Measurements from ENCODE around the gene OR51E2.

Gene OR51E2

GRCh38 chr11:4664183-4664582 is 33.5 kb downstream of the OR51E2 start:
- in situ Hi-C loops (cut with MboI; ENCODE audit: low sequenced_read_pairs): no loop called here

DNA sequence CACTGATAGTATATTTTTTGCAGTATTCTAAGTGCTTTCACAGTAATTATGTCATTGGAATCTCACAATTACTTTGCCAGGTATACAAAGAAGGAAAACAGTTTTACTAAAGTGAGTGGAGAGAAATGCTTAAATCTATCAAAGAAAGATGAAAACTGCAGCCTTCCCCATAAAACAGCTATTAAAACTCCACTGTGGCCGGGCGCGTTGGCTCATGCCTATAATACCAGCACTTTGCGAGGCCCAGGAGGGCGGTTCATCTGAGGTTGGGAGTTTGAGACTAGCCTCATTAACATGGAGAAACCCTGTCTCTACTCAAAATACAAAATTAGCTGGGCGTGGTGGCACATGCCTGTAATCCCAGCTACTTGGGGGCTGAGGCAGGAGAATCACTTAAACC is 34.8 kb downstream of the OR51E2 start:
- in situ Hi-C loops (cut with MboI; ENCODE audit: low sequenced_read_pairs): no loop called here

- in situ Hi-C loops (cut with MboI; ENCODE audit: low sequenced_read_pairs): no loop called here
Measured at GRCh38 chr11:4658629-4659445, 38.8 kb downstream of the OR51E2 start.

GRCh38 chr11:4654635-4655369 is 42.9 kb downstream of the OR51E2 start:
- in situ Hi-C loops (cut with MboI; ENCODE audit: low sequenced_read_pairs): no loop called here

DNA sequence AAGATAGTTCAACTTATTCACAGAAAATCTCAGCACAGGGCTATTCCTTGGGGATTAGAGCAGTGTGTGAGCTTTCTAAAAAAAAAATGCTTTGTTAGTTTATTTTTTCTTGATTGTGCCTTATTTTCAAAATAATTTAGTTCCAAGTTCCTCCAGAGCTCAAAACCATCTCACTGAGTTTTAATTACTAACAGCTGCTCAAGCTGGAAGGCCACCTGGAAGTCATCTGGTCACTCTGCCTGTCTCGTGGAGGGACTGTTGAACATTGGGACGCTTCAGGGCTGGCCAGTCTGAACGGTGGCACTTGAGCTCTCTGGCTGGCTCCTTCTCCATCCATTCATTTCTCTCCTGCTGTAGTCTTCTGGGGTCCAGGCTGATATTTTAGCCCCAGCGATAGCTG is 49.9 kb downstream of the OR51E2 start:
- in situ Hi-C loops (cut with MboI; ENCODE audit: low sequenced_read_pairs): no loop called here

DNA sequence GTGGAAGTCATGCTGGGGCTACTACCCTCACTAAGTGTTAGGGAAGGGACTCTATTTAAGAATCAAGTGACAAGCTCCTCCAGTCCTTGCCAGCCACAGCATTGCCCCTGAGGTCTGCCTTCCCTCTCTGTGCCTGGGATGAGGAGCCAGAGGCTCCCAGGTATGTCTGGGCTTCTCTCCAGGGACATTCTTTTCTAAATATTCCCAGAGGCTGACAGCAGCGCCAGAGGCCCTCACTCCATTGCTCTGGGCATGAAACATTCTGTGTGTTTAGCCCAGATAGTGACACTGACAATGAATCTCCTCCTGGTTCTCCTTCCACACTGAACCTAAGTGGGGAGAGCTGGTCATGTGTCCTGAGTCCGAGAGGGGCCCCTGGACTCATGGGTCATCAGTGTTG is 51.7 kb downstream of the OR51E2 start:
- in situ Hi-C loops (cut with MboI; ENCODE audit: low sequenced_read_pairs): no loop called here

- in situ Hi-C loops (cut with MboI; ENCODE audit: low sequenced_read_pairs): no loop called here
Measured at GRCh38 chr11:4644233-4644632, 53.4 kb downstream of the OR51E2 start.

DNA sequence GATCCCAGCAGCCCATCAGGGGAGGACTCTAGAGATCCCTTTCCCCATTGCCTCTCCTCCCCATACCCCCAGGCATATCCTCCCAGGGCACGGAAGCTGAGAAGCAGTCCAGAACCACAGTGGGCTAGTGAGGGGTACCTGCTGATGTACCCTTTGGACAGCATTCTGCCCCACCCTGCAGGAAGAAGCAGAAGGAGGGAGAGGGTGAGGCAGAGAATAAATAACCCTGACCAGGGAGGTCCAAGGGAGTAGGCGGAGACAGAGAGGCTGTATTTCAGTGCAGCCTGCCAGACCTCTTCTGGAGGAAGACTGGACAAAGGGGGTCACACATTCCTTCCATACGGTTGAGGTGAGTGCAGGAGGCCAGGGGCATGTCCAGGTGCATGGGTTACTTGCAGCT is 54.0 kb downstream of the OR51E2 start, which contains the start of gene OR51E1:
OR51E1 (plus strand) TSS at position 301 of the 400 bp plus-strand sequence. CDS start 8,545 bp downstream, outside the sequence.
- in situ Hi-C loops (cut with MboI; ENCODE audit: low sequenced_read_pairs): no loop called here

DNA sequence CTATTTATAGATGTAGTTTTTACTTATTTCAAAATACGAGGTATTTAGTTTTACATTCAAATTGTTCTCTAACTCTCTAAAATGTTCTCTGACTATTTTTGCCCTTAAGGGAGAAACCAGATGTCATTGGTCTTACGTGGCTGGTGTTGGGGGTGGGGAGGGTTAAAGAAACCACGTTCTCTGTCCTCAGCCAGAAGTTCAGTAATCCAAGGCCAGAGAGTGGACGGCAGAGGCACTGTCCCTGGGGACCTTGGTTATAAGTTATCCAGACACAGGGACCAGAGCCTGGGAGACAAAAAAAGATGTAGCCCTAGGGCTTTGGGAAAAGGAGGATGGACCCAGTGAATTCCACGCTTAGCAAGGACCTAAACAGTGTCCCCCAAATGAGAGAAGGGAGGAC is 54.6 kb downstream of the OR51E2 start:
- in situ Hi-C loops (cut with MboI; ENCODE audit: low sequenced_read_pairs): no loop called here

GRCh38 chr11:4642043-4642442 is 55.6 kb downstream of the OR51E2 start:
- in situ Hi-C loops (cut with MboI; ENCODE audit: low sequenced_read_pairs): no loop called here

DNA sequence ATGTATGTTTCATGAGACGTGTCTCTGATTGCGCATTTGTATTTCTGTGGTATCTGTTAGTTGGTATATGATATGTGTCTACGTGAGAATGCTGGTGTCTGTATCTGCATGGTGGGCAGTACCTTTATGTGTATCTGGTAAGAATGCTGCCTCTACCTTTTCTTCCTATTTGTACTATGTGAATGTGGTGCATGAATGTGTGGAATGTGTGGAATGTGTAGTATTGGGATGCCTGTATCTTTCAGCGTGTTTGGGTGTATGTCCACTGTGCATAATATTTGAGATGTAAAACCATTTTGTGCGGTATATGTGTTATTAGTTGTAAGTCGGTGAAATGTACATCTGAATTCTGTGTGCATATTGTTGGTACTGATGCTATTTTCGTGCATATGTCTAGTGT is 56.2 kb downstream of the OR51E2 start:
- in situ Hi-C loops (cut with MboI; ENCODE audit: low sequenced_read_pairs): no loop called here

- in situ Hi-C loops (cut with MboI; ENCODE audit: low sequenced_read_pairs): no loop called here
Measured at GRCh38 chr11:4639931-4640330, 57.7 kb downstream of the OR51E2 start.

GRCh38 chr11:4637662-4638047 is 60.0 kb downstream of the OR51E2 start:
- in situ Hi-C loops (cut with MboI; ENCODE audit: low sequenced_read_pairs): no loop called here

DNA sequence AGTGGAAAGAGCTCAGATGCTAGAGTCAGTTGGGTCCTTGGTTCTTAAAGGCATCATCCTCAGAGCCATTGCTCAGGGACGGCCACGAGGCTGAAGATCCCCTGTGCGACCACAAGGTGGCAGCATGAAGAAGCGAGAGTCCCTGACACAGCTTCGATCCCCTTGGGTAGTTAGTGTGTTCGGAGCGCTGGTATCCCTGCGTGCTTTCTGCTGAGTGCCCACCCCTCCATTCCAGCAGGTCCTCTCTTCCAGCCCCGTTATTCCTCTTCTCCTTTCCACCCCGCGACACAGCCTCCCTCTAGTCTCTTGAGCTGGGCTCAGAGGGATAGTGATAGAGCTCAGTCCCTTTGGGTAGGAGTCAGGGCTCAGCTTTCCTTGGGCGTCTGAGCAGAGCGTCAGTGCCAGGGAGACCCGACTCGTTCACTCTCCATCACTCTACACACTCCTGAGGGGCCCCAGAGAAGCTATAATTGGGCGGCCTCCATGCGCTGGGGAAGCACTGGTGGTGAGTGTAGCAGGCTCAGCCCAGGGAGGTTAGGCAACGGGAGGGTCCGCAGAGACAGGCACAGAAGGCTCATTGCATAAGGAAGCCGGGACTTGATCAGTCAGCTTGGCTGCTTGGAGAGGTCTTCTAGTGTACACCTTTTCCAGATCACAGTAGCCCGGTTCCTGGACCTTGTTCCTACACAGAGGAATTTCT is 60.5 kb downstream of the OR51E2 start, which contains the start of gene OR51D1:
OR51D1 (plus strand) TSS at position 516 of the 700 bp plus-strand sequence. CDS start 2,314 bp downstream, outside the sequence.
- in situ Hi-C loops (cut with MboI; ENCODE audit: low sequenced_read_pairs): no loop called here

GRCh38 chr11:4636136-4636535 is 61.5 kb downstream of the OR51E2 start:
- in situ Hi-C loops (cut with MboI; ENCODE audit: low sequenced_read_pairs): no loop called here

Data from HL-60/S4 treated with phorbol 12-myristate 13-acetate at 8.2 ng/mL for 4 days and 3 days (cell line).